Tibial artery (tissue), 4 donors: ENCODE results near the gene SIRPB1.

Experiments used
- DNase-seq, 2 donors: peaks; one replicate each; pipeline ENCODE4 v3.0.0-alpha.2; 2019
- H3K27ac ChIP-seq, 2 donors: fragments of 200-600 bp; sonication (generic) in 1 of 2; 1 replicate in 1 of 2; 2 replicates in 1 of 2; pipeline ENCODE4 v1.5.1; 2018 to 2019; ENCODE audit warnings: mild to moderate bottlenecking in 1 of 2
- H3K27me3 ChIP-seq, 2 donors: fragments of 200-600 bp; sonication (generic) in 1 of 2; one replicate each; pipeline versions ENCODE4 v1.5.1 to v1.6.0; 2016 to 2019
- H3K36me3 ChIP-seq, 3 donors: fragments of 200-600 bp; sonication (generic) in 2 of 3; one replicate each; pipeline ENCODE4 v1.5.1; 2016 to 2019; ENCODE audit warnings: mild to moderate bottlenecking in 2 of 3
- H3K4me1 ChIP-seq, 4 donors: fragments of 200-600 bp; sonication (generic) in 2 of 4; 1 replicate in 3 of 4; 2 replicates in 1 of 4; pipeline ENCODE4 v1.5.1; 2016 to 2019
- H3K4me3 ChIP-seq, 2 donors: fragments of 200-600 bp; sonication (generic) in 1 of 2; 1 replicate in 1 of 2; 2 replicates in 1 of 2; pipeline ENCODE4 v1.5.1; 2018 to 2019; ENCODE audit warnings: mild to moderate bottlenecking in 2 of 2
- H3K9me3 ChIP-seq, 3 donors: fragments of 200-600 bp; sonication (generic) in 1 of 3; one replicate each; pipeline ENCODE4 v1.5.1; 2016 to 2019
- intact Hi-C: fragments of 100-400 bp; cut with DNase I; formaldehyde crosslinking; loops from one replicate; pipeline ENCODE4 v1.15.0; 2023; ENCODE audit warnings: low total_unique reads
- TF ChIP-seq, protein P1 (sequence below), 2 experiments: fragments of 200-600 bp in 1 of 2; fragments of 450-650 bp in 1 of 2; IDR thresholded peaks; one replicate each; pipeline ENCODE4 v1.5.1; 2017 to 2019; ENCODE audit warnings: antibody characterized with exemption in 2 of 2, mild to moderate bottlenecking in 1 of 2, moderate library complexity in 1 of 2

Gene SIRPB1

DNA sequence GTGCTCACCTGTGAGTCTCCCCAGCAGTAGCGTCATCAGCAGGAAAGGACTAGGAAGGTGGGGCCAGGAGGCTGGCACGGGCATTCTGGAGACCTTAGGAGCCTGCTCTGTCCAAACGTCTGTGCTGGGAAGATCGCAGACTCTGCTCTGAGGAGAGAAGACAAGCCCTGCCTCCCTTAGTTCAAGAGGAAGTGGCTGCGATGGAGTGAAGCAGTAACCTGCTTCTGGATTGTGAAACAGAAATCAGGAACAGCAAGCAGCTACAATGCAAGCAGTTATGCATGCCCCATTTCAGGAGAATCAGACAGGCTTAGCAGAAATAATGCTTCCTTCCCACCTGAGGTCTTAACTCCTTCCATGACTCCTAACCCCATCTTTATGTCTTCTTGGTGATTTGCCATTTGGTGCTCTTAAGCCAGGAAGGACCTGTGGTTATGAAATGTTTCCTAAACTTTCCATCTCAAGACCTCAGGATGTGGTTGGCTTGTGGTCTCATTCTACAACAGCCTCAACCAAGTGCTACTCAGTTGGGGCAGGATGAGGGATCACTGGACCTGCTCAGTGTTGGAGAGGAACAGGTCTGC is at the start of gene SIRPB1:
Gene SIRPB1 (minus strand): TSS at position 149 of the 584 bp plus-strand sequence. CDS start 65 bp downstream, at position 84.
- Histone ChIP-seq H3K36me3 (no peaks in the 10 kb centered on the region), H3K27ac (no peak within 1 kb of the TSS), H3K4me3 (no peak within 1 kb of the TSS), H3K4me1 (no peaks in the 10 kb centered on the region), H3K27me3 (no peaks in the 10 kb centered on the region), H3K9me3 (peaks cover 0 to 7% (median 2%) of the 10 kb centered on the region in 3 donors)
- TF ChIP-seq, protein P1, sequence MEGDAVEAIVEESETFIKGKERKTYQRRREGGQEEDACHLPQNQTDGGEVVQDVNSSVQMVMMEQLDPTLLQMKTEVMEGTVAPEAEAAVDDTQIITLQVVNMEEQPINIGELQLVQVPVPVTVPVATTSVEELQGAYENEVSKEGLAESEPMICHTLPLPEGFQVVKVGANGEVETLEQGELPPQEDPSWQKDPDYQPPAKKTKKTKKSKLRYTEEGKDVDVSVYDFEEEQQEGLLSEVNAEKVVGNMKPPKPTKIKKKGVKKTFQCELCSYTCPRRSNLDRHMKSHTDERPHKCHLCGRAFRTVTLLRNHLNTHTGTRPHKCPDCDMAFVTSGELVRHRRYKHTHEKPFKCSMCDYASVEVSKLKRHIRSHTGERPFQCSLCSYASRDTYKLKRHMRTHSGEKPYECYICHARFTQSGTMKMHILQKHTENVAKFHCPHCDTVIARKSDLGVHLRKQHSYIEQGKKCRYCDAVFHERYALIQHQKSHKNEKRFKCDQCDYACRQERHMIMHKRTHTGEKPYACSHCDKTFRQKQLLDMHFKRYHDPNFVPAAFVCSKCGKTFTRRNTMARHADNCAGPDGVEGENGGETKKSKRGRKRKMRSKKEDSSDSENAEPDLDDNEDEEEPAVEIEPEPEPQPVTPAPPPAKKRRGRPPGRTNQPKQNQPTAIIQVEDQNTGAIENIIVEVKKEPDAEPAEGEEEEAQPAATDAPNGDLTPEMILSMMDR (IDR thresholded peaks at IDR 0.05), result no peak
- intact Hi-C loops, result no loop called here
- DNase-seq, result no peak

DNA sequence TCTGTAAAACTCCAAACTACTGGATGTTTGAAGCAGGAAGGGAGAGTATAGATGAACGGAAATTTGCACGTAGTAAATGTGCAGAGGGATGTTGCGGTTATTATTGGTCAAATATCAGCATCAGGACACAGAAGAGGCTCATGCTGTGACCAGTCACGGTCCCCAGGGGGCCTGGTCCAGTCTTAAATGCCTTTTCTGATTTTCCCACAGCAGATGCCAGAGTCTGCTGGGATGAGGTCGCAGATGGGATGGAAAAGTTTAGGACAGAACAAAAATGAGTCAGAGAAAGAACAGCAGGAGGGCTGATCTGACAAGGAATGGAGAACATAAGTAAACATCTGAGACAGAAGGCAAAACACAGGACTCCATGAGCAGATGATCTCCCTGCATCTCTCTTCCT is 49.5 kb upstream of the SIRPB1 start:
- DNase-seq, result no peak
- Histone ChIP-seq H3K9me3 (no peaks in the 10 kb centered on the region), H3K27ac (no peak overlapping the region), H3K27me3 (no peaks in the 10 kb centered on the region), H3K36me3 (no peaks in the 10 kb centered on the region), H3K4me1 (no peaks in the 10 kb centered on the region), H3K4me3 (no peak overlapping the region)
- TF ChIP-seq, protein P1 (IDR thresholded peaks at IDR 0.05), result no peak
- intact Hi-C loops, result no loop called here

DNA sequence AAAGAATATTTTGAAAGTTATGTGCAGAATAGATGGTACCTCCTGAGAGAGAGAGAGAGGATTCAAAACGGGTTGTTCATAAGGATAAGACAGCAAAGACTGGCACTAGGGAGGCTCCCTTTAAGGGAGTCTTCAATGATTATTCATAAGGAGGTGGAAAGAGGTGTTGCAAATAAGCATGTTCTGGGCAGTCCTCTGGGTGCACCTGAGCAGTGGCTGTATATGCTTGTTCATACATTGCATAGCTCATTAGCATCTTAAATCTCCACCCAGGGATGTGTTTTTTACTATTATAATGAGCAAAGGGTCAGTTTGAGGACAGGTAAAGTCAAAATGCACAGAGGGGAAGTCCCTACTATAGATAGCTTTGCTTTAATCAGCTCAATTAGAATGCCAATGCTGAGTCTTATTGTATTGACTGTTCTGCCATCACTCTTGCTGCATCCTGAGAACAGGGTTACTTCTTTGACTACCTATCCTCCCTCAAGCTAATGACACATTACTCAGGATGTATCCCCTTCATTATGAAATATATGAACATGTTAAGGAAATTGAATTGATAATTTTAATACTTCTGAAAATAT is 47.8 kb upstream of the SIRPB1 start:
- no peak for DNase-seq
- TF ChIP-seq, protein P1 (IDR thresholded peaks at IDR 0.05), result no peak
- Histone ChIP-seq H3K27me3 (no peaks in the 10 kb centered on the region), H3K36me3 (no peaks in the 10 kb centered on the region), H3K9me3 (no peaks in the 10 kb centered on the region), H3K27ac (no peak overlapping the region), H3K4me3 (no peak overlapping the region), H3K4me1 (no peaks in the 10 kb centered on the region)
- intact Hi-C loops, result no loop called here

DNA sequence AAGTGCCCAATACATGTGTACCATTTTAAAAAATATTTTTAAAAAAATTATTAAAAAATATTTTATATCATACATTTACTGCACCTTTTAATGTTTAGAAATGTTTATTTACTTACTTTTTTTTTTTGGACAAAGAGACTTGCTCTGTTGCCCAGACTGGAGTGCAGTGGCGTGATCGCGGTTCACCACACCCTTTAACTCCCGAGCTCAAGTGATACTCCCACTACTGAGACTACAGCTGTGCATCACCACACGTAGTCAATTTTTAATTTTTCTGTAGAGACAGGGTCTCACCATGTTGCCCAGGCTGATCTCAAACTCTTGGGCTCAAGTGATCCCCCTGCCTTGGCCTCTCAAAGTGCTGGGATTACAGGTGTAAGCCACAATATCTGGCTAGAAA is 47.0 kb upstream of the SIRPB1 start:
- intact Hi-C loops, result no loop called here
- TF ChIP-seq, protein P1 (IDR thresholded peaks at IDR 0.05), result no peak
- no peaks in the 10 kb centered on the region for H3K4me1 ChIP-seq
- H3K4me3 ChIP-seq, result no peak overlapping the region
- no peak overlapping the region for H3K27ac ChIP-seq
- no peak for DNase-seq
- H3K9me3 ChIP-seq, result no peaks in the 10 kb centered on the region
- no peaks in the 10 kb centered on the region for H3K36me3 ChIP-seq
- no peaks in the 10 kb centered on the region for H3K27me3 ChIP-seq

DNA sequence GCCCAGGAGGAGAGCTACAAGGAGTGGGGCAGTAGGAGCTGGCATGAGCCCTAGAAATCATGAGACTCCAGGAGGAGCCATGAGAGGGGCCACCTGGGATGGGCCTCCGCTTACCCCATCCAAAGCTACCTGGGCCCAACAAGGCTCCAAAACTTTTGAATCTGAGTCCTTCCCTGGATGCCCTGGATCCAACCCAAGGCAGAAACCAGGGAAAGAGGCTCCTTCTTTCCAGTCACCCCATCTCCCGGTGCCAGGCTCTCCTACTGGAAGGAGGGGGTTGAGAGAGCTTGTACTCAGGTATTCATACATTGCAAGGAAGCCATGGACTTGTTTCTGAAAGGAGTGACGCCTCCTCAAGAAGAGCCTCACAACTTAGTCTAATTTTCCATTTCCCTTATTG is 45.5 kb upstream of the SIRPB1 start:
- intact Hi-C loops, result no loop called here
- Histone ChIP-seq H3K9me3 (no peaks in the 10 kb centered on the region), H3K27me3 (no peaks in the 10 kb centered on the region), H3K27ac (no peak overlapping the region), H3K4me3 (no peak overlapping the region), H3K36me3 (no peaks in the 10 kb centered on the region), H3K4me1 (no peaks in the 10 kb centered on the region)
- no peak for DNase-seq
- TF ChIP-seq, protein P1 (IDR thresholded peaks at IDR 0.05), result no peak
